ENCODE results near the gene NSD2. TPM values are rescaled to one million over a fixed set of nuclear protein-coding genes. Genes with fewer than 3 reads are reported as not detected.

NSD2 gene
- total RNA-seq, 1 donor from 2014 or later, result 85.6 TPM

DNA sequence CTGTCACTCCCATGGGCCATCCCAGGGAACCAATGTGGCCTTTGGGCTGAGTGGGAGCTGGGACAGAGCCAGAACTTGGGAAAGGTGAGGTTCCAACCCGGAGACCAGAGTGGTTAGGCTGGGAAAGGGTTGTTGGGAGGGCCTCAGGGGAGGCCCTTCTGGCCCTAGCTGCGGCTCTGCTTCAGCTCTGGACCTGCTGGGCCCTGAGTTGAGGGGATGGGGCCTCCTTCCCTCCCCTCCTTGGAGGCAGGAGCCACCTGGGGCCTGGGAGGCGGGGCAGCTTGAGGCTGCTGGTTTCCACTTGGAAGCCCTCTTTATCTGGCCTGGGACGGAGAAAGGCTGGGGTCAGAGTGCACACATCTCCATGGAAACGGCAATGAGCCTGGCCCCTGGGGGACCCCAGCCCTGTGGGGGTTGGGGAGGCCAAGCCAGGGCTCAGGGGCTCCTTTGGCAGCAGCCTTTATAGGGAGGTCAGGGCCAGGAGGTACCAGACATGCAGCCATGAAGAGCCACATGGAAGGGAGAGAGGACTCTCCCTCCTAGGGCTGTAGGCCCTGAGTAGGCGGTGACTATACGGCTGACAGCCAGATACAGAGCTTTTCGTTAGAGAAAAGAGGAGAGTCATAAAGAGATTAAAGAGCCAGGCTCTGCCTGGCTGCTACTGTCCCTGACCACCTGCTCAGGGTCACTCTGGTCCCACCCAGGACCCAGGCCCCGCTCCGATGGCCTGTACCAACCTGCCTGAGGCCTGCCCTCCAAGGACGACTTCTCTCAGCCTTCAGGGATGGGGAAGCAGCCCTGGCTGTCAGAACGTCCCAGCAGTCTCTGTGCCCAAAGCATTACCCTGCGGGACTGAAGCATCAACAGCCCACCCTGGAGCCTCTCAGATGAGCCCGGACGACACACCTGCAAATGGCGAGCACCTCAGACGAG, 6.9 kb upstream of the NSD2 start:
- DNase-seq (ENCODE audit: low read depth), result no peak

DNA sequence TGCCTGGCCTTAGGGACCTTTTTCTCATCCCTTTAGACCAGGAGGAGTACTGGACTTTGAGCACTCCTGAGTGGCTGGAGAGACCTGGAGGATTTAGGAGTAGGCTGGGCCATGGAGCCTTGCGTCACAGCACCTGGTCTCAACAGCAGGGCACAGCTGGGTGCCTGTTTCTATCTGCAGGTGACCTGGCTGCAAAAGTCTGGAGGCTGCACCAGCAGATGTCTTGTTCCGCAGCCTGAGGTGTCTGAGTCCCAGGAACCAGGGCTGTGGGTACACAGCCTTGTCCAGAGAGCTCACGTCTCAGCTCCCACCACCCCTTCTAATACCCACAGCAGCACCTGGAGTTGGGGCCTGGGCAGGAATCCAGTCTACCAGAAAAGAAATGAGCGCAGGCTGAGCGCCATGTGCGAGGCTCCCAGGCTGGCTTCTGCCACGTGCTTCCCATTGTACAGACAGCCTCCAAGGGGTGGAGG, 5.0 kb upstream of the NSD2 start:
- no peak overlapping the region for H3K4me3 ChIP-seq (ENCODE audit: low read depth, low read length)
- no peak for DNase-seq (ENCODE audit: low read depth)
- TF ChIP-seq, protein P1, sequence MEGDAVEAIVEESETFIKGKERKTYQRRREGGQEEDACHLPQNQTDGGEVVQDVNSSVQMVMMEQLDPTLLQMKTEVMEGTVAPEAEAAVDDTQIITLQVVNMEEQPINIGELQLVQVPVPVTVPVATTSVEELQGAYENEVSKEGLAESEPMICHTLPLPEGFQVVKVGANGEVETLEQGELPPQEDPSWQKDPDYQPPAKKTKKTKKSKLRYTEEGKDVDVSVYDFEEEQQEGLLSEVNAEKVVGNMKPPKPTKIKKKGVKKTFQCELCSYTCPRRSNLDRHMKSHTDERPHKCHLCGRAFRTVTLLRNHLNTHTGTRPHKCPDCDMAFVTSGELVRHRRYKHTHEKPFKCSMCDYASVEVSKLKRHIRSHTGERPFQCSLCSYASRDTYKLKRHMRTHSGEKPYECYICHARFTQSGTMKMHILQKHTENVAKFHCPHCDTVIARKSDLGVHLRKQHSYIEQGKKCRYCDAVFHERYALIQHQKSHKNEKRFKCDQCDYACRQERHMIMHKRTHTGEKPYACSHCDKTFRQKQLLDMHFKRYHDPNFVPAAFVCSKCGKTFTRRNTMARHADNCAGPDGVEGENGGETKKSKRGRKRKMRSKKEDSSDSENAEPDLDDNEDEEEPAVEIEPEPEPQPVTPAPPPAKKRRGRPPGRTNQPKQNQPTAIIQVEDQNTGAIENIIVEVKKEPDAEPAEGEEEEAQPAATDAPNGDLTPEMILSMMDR (conservative IDR thresholded peaks at IDR 0.05; ENCODE audit: low read depth, low read length), result no peak

More for the DNA sequence above, 6.9 kb upstream of the NSD2 start:
- TF ChIP-seq, protein P1 (conservative IDR thresholded peaks at IDR 0.05; ENCODE audit: low read depth, low read length), result no peak
- no peak overlapping the region for H3K4me3 ChIP-seq (ENCODE audit: low read depth, low read length)

DNA sequence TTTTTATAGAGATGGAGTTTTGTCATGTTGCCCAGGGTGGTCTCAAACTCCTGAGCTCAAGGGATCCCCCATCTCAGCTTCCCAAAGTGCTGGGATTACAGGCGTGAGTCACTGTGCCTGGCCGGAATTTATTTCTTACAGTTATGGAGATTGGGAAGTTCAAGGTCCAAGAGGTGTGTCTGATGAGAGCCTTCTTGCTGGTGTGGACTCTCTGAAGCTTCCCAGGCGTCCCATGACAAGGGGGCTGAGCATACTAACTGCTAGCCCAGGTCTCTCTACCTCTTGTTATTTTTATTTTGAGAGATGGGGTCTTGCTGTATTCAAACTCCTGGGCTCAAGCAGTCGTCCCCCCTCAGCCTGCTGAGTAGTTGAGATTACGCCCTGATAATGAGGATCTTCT, 2.9 kb upstream of the NSD2 start:
- no peak for DNase-seq (ENCODE audit: low read depth)
- no peak overlapping the region for H3K4me3 ChIP-seq (ENCODE audit: low read depth, low read length)
- TF ChIP-seq, protein P1 (conservative IDR thresholded peaks at IDR 0.05; ENCODE audit: low read depth, low read length), result no peak

DNA sequence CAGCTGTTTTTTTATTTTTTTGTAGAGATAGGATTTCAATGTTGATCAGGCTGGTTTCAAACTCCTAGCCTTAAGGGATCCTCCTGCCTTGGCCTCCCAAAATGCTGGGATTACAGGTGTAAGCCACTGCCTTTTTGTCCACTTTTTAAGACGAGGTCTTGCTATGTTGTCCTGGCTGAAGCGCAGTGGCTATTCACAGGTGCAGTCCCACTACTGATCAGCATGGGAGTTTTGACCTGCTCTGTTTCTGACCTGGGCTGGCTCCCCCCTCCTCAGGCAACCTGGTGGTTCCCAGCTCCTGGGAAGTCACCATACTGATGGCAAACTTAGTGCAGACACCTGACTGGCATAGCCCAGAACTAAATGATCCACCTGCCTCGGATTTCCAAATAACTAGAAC, 2.3 kb upstream of the NSD2 start:
- TF ChIP-seq, protein P1 (conservative IDR thresholded peaks at IDR 0.05; ENCODE audit: low read depth, low read length), result no peak
- H3K4me3 ChIP-seq (ENCODE audit: low read depth, low read length), result no peak overlapping the region
- no peak for DNase-seq (ENCODE audit: low read depth)

DNA sequence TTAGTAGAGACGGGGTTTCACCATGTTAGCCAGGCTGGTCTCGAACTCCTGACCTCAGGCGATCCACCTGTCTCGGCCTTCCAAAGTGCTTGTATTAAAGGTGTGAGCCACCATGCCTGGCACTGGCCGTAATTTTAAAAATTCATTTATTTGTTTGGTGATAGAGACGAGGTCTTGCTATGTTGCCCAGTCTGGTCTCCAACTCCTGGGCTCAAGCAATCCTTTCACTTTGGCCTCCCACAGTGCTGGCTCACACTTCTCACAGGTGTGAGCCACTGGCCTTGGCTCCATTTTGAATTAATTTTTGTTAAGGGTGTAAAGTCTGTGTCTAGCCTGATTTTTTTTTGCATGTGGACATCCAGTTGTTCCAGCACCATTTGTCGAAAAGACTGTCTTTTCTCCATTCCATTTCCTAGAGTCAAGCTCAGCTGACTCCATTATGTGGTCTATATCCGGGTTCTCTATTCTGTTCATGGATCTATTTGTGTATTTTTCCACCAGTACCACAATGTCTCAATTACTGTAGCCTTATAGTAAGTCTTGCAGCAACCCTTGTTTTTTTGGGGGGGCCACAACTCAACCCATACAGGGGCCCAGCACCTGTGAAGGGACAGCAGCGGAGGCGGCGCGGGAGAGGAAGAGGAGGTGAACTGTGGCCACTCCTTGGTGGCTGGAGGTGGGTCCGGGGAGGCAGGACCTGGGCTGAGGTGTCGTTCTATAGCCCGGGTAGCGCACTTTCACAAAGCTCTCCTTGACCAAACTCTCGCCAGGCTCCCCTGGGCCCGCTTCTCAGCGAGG, 1.5 kb upstream of the NSD2 start:
- TF ChIP-seq, protein P1 (conservative IDR thresholded peaks at IDR 0.05; ENCODE audit: low read depth, low read length), result no peak
- DNase-seq (ENCODE audit: low read depth), result no peak
- peak overlapping the region; percentile 75 for H3K4me3 ChIP-seq (ENCODE audit: low read depth, low read length)

DNA sequence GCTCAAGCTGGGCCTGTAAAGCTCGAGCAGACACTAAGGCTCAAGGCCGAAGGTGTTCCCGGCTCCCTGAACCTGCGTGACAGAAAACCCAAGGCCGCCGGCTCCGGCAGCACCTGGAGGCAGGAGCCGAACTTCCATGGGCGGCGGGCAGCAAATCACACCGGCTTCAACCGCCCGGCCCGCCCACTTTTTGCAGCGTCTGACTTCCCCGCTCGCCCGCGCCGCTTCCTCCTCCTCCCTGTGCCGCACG, 940 bp upstream of the NSD2 start:
- TF ChIP-seq, protein P1 (conservative IDR thresholded peaks at IDR 0.05; ENCODE audit: low read depth, low read length), result no peak
- DNase-seq (ENCODE audit: low read depth), result no peak
- peak overlapping the region; percentile 75 for H3K4me3 ChIP-seq (ENCODE audit: low read depth, low read length)

Measured in epithelial cell of proximal tubule (primary cell).